ENCODE measurements around the gene RHBDL2. TPM values are rescaled to one million over a fixed set of nuclear protein-coding genes. Genes with fewer than 3 reads are reported as not detected.
"Not testable (repeated sequence)": the region's sequence is repeated elsewhere in the genome, so short reads cannot be mapped to it uniquely, and the experiment has no call there.

The RHBDL2 gene, protein sequence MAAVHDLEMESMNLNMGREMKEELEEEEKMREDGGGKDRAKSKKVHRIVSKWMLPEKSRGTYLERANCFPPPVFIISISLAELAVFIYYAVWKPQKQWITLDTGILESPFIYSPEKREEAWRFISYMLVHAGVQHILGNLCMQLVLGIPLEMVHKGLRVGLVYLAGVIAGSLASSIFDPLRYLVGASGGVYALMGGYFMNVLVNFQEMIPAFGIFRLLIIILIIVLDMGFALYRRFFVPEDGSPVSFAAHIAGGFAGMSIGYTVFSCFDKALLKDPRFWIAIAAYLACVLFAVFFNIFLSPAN
- 1 to 10 TPM; 1.0 to 1.4 (median 1.1) TPM for polyA plus RNA-seq (ENCODE audit: insufficient read length in 4 of 4)

DNA sequence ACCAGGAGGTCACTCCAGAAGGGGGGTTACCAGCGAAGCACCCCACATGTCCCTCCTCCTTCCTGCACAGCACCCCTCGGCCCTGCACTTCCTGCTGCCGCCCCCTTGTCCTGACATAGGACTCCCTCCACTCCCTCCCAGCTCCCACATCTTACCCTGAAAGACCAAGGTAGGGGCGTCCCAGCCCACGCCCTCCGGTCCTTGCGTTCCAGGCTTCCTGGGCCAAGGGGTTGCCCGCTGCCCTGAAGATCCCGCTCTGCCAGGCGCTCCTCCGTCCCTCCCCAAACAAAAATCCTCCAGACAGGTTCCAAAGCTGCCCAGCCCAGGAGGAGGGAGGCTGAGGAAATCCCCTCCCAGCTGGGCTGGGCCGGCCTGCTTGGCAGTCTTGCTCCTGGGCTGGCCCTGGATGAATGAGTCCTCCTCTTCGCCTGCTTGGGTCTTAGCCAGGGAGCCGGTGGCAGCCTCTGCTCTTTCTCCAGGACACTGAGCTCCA lies at the start of gene RHBDL2:
TSS of gene RHBDL2 (minus strand) at position 304 of the 493 bp plus-strand sequence. CDS start 22,618 bp downstream, outside the sequence.
- no peak for DNase-seq (ENCODE audit: low read depth in 4 of 4, low spot score in 3 of 4)

DNA sequence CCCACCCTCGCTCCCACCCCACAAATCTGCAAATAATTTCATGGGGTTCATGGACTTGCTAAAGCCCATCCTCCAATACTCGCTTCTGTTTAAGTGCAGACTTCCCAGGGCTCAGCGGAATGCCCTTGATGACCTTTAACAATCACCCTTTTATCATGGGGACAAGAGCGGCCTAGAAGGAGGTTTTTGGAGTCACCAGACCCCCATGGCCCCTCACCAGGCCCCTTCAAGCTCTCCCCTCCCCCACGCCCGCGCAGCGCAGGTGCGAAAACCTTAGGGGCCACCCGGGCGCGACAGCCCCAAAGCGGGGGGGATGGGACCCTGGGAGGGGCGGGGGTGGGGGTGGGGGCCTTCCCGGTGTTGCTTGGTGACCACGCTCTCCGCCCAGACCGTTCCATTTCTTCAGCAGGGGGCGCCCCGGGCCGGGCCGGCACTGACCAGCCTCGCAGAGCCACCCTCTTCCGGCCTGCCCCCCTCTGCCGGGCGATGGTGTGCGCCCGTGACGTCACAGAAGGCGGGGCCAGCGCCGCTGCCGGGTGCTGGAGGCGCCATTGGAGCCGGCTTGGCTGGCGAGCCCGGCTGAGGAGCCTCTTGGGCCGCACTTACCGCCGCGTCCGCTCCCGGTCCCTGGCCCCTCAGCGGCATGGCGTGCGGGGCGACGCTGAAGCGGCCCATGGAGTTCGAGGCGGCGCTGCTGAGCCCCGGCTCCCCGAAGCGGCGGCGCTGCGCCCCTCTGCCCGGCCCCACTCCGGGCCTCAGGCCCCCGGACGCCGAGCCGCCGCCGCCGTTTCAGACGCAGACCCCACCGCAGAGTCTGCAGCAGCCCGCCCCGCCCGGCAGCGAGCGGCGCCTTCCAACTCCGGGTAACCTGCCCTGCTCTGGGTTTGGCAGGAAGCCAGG lies 49.4 kb upstream of the RHBDL2 start, which contains the start of gene AKIRIN1:
TSS of gene AKIRIN1 (plus strand) at position 539 of the 900 bp plus-strand sequence. CDS start at position 644, 105 bp downstream.
- DNase-seq (ENCODE audit: low read depth in 4 of 4, low spot score in 3 of 4), result peak; percentile 89 to 92 (median 90)

DNA sequence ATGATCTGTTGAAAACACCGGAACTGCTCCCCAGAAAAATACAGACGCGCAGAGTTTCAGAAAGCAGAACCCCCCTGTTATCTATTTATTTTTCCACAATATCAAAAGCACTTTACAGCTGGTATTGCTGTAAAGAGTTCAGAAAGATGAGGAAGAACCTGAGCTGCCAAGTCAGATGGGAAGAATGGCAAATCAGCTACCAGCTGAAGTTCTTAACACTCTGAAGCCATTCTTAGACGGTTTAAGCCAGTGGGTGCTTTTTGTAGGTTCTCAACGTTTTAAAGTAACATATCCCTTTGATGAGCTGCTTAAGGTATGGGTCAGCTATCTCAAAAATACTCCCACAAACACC lies 48.7 kb upstream of the RHBDL2 start:
- DNase-seq (ENCODE audit: low read depth in 4 of 4, low spot score in 3 of 4), result peak in 2 of 4 donors; percentile 13 to 16

DNA sequence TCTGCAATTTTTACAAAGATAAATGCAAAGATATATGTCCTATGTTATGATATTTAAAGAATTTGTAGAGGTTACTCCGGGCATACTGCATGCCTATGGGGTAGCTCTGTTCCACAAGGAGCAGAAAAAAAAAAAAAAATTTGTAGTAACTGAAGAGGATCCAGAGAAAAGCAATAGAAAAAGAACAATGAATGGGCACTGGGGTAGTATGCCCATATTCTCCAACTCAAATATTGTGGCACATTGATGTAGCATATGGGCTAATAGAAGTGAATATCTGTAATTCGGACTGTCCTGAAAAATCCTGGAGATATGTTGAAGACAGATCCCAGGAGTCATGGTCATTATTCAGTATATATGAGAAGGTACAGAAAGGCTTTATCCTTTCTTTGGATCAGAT lies 48.3 kb upstream of the RHBDL2 start:
- no peak for DNase-seq (ENCODE audit: low read depth in 4 of 4, low spot score in 3 of 4)

DNA sequence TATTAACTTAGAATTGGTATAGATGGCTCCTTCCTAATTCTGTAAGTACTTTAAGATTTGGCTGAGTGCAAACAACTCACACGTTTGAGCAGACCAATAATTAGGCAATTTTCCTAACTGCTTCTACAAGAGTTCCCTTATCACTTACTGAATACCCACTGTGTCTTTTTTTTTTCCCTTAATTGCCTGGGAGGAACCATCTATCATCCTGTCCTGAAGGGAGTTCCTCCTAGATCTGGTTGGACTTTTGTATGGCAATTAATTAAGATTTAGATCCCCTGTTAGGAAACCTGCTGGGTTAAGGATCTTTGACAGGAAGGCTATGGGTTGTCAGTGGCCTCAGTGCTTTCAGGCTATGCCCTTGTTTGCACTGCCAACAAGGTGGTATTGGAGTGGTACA lies 37.8 kb upstream of the RHBDL2 start:
- not testable (repeated sequence) for DNase-seq (ENCODE audit: low read depth in 4 of 4, low spot score in 3 of 4)

DNA sequence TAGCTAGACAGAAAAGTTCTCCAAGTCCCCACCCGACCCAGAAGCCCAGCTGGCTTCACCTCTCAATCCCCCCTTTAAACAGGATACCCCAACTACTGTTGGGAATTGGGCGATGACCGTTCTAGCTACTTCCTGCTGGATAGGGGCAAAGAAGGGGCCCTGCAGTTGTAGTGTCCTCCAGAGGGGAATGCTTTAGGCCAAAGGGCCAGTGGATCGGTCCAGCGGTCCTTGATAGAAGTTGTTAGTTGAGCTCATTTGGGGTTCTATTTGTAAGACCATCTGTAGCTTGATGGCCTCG lies 36.6 kb upstream of the RHBDL2 start:
- not testable (repeated sequence) for DNase-seq (ENCODE audit: low read depth in 4 of 4, low spot score in 3 of 4)

DNA sequence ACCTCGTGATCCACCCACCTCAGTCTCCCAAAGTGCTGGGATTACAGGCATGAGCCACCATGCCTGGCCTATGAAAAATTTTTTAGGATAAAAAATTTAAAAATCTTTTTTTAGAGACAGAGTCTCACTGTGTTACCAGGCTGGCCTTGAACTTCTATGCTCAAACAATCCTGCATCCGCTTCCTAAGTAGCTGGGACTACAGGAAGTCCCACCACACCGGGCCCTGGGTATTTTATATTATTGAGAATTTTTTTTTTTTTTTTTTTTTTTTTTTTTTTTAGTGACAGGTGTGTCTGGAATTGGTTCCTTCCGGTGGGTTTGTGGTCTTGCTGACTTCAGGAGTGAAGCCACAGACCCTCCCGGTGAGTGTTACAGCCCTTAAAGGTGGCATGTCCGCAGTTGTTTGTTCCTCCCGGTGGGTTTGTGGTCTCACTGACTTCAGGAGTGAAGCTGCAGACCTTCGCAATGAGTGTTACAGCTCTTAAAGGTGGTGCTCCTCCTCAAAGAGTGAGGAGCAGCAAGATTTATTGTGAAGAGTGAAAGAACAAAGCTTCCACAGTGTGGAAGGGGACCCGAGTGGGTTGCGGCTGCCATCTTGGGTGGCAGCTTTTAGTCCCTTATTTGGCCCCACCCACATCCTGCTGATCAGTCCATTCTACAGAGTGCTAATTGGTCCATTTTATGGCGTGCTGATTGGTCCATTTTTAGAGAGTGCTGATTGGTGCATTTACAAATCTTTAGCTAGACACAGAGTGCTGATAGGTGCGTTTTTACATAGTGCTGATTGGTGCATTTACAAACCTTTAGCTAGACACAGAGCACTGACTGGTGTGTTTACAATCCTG lies 36.0 kb upstream of the RHBDL2 start:
- not testable (repeated sequence) for DNase-seq (ENCODE audit: low read depth in 4 of 4, low spot score in 3 of 4)

DNA sequence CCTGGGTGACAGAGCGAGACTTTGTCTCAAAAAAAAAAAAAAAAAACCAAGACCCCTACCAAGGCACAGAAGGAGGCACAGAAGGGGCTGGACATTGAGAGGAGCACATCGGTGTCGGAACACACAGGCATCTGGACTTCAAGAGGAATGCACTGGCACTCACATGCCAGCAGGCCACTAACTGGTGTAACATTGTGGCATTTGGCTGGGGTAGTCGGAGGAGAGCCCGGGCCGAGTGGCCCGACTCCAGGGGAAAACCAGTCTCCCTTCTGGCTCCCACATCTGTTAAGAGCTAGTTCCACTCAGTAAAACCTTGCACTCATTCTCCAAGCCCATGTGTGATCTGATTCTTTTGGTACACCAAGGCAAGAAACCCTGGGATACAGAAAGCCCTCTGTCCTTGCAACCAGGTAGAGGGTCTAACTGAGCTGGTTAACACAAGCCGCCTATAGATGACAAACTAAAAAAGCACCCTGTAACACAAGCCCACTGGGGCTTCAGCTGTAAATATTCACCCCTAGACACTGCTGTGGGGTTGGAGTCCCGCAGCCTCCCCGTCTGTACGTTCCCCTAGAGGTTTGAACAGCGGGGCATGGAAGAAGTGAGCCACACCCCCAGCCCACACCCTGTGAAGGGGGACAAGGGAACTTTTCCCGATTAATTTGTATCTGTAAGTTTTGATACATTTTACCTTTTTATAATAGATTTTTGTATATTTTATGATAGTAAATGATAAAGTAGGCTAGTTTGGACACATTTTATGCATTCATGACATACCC lies 32.2 kb upstream of the RHBDL2 start:
- DNase-seq (ENCODE audit: low read depth in 4 of 4, low spot score in 3 of 4), result no peak

DNA sequence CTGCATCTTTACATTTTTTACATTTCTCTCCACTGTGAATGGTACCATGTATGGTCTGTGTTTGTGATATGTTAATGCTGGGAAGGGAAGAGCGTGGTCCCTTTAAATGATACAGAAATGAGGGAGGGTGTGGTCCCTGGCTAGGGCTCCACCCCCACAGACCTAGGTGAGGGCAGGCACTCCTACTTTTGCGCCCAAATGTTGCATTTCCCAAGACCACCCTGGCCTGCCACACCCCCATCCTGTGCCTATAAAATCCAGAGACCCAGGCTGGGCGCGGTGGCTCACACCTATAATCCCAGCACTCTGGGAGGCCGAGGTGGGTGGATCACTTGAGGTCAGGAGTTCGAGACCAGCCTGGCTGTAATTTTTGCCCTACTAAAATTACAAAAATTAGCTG lies 31.5 kb upstream of the RHBDL2 start:
- DNase-seq (ENCODE audit: low read depth in 4 of 4, low spot score in 3 of 4), result not testable (repeated sequence)

DNA sequence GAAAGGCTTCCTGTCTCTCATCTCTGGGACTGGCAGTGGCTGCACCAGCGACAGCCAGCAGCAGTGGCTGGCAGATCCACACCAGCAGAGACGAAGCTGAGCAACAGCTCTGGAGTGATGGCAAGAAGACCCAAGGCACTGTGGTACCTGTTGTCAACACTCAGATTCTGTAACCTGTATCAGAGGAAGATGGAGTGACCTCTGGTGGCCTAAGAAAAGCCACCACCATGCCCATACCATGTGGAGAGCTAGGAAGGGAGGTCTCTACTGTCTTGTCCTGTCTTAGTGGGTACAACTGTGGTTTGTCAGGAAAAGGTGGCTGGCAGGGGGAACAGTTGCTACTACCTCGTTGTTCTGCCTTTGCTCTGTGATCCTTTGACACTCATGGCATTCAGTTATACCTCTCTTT lies 22.5 kb upstream of the RHBDL2 start:
- no peak for DNase-seq (ENCODE audit: low read depth in 4 of 4, low spot score in 3 of 4)

DNA sequence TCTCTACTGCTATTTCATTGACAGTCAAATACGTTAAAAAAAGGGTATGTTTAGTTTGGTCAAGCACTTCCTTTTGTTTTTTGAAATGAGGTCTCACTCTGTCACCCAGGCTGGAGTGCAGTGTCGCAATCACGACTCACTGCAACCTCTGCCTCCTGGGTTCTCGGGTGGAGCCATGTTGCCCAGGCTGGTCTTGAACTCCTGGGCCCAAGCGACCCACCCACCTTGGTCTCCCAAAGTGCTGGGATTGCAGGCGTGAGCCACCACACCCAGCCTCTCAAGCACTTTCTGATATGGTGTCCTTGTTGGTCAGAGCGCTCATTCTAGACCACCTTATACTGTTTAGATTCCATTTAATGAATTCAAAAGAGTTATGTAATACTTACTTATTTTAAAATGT lies 20.9 kb upstream of the RHBDL2 start:
- no peak for DNase-seq (ENCODE audit: low read depth in 4 of 4, low spot score in 3 of 4)

DNA sequence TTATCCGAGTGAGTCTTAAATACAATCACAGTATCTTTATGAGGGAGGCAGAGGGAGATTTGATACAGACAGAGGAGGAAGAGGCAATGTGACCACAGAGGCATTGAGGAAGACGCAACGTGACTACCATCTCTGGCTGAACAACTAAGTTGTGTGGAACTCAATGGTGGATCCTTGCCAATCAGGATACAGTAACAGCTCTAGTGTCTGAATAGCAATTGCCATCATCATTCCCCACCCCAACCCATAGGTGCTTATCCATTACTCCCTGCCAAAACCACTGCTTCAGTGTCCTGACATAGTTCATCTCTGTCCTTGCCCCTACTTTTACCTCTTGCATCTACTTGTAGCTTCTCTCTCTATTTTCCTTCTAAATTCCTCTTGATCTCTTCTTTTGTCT lies 20.5 kb upstream of the RHBDL2 start:
- DNase-seq (ENCODE audit: low read depth in 4 of 4, low spot score in 3 of 4), result no peak

DNA sequence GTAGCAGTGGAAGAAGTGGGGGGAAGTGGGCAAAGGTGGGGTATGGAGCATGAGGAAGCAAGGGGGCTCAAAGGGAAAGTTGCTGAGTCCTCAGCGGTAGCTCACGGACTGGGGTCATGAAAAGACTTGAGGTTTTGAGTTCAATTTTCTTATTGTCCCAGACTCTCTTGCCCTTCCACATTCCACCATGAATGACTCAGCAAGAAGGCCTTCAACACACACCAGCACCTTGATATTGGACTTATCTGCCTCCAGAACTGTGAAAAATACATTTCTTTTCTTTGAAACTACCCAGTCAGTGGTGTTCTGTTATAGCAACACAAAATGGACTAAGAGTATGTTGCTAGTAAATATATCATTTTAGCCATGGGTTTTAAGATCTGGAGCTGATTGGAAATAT lies 17.3 kb upstream of the RHBDL2 start:
- no peak for DNase-seq (ENCODE audit: low read depth in 4 of 4, low spot score in 3 of 4)

DNA sequence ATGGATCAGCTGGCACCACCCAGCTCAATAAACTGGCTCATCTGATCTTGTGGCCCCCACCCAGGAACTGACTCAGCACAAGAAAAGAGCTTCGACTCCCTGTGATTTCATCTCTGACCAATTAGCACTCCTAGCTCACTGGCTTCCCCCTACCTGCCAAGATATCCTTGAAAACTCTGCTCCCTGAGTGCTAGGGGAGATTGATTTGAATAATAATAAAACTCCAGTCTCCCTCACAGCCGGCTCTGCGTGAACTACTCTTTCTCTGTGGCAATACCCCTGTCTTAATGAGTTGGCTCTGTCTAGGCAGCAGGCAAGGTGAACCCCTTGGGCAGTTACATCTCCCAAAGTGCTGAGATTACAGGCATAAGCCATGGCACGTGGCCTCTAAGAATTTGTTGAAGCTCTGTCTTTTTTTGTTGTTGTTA lies 11.8 kb upstream of the RHBDL2 start:
- no peak for DNase-seq (ENCODE audit: low read depth in 4 of 4, low spot score in 3 of 4)

DNA sequence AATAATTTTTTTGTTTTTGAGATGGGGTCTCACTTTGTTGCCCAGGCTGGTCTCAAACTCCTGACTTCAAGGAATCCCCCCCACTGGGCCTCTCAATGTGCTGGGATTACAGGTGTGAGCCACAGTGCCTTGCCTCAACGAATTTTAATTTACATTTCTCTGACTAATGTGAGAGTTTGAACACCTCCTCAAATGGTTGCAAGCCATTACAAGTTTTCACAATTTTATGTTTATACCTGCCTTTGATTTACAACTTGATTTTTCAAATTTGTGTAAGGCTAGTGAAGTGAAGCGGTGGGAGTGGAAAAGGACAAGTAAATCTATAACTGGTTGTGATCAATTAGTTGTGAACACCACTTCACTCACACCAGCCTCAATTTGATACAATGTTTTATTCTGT lies 8.9 kb upstream of the RHBDL2 start:
- no peak for DNase-seq (ENCODE audit: low read depth in 4 of 4, low spot score in 3 of 4)

DNA sequence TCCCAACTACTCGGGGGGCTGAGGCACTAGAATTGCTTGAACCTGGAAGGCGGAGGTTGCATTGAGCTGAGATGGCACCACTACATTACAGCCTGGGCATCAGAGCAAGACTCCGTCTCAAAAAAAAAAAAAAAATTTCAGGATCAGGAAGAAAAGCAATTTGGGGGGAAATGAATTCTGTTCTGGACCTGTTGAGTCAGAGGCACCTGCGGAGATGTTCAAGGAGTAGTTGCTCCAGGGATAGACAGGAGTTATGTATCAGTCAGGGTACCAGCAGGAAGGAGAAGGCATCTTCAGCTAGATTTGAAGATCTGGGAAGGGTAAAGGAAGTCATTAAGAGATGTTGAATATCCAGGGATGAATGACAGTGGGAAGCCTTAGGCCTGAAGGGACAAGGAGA lies 2.9 kb upstream of the RHBDL2 start:
- no peak for DNase-seq (ENCODE audit: low read depth in 4 of 4, low spot score in 3 of 4)

DNA sequence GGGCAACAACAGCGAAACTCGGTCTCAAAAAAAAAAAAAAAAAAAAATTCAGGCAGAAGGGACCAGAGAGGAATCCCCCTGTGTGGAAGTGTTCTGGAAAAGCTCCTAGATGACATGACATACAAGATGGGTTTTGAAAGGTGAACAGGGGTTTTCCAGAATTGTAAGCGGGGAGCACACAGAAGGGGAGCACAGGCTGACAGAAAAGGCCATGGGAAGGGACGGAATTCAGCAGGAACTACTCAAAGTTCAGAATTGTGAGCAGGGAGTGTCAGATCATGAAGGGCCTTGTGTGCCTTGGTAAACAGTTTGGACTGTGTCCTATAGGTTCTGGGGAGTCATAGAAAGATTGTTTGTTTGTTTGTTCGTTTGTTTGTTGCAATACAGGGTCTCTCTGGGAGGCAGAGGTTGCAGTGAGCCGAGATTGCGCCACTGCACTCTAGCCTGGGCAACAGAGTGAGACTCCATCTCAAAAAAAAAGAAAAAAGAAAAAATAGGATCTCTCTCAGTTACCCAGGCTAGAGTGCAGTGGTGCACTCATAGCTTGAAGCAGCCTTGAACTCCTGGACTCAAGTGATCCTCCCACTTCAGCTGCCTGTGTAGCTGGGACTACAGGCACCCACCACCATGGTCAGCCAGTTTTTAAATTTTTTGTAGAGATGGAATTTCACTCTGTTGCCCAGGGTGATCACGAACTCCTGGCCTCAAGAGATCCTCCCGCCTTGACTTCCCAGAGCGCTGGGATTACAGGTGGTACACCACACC lies 1.2 kb upstream of the RHBDL2 start:
- DNase-seq (ENCODE audit: low read depth in 4 of 4, low spot score in 3 of 4), result no peak

DNA sequence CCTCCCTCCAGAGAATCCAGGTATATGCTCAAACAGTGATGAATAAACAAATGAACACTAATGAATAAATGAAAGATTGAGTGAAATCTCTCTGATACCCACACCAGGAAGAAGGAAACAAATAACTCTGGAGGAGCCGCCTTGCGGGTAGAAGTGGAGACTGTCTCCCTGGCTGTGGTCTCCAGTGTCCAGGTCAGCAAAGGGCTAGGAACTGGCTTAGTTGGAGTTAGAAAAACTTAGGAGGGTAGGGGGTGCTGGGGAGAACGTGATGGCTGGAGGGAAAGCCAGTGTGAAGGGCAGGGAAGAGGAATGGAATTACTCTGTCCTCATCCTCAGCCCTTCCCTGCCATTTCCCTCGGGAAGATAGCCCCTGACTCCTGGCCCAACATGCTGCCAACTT lies 537 bp downstream of the RHBDL2 start:
- no peak for DNase-seq (ENCODE audit: low read depth in 4 of 4, low spot score in 3 of 4)

DNA sequence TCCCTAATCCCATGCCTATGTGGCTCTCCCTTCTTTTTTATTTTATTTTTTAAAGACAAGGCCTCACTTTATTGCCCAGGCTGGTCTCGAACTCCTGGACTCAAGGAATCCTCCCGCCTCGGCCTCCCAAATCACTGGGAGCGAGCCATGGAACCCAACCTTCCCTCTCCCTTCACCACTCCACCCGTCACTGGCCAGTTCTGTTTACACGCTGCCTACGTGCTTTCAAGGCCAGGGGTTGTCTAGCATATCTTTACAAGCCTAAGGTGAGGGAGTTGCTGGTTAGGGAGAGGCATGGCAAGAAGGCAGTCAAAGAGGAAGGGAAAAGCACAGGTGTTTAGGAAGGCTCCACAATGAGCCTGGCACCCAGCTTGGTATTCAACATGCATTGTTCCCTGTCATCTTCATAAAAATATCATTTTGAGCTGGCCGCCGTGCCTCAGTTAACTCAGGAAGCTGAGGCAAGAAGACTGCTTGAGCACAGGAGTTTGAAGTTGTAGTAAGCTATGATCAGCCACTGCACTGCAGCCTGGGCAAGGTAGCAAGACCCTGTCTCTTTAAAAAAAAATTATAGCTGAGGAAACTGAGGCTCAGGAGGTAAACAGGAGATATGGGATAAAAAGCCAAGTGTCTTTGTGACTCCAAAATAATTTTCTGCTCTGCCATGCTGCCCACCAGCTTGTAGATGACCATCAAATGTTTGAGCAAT lies 1.1 kb downstream of the RHBDL2 start:
- DNase-seq (ENCODE audit: low read depth in 4 of 4, low spot score in 3 of 4), result no peak
